Mesothelial cell of epicardium (in vitro differentiated cells): ENCODE measurements around the gene ADAMTS18. TPM values are rescaled to one million over a fixed set of nuclear protein-coding genes. Genes with fewer than 3 reads are reported as not detected.
A peak's percentile ranks its signal among the peaks of the same experiment; 100 is the strongest.

Experiments used
- DNase-seq, 2 experiments: peaks; one replicate each; pipeline ENCODE4 v3.0.0; 2021; ENCODE audit warnings: low spot score in 2 of 2; ENCODE audit not compliant: unreplicated experiment in 2 of 2
- H3K27ac Mint-ChIP-seq: 2 replicates; pipeline ENCODE4 v1.8.0; 2021; ENCODE audit warnings: mixed read lengths
- H3K27me3 Mint-ChIP-seq: 2 replicates; pipeline ENCODE4 v1.8.0; 2021; ENCODE audit warnings: low read depth, mixed read lengths
- H3K36me3 Mint-ChIP-seq: 2 replicates; pipeline ENCODE4 v1.8.0; 2021; ENCODE audit warnings: mixed read lengths
- H3K4me1 Mint-ChIP-seq: 2 replicates; pipeline ENCODE4 v1.8.0; 2021; ENCODE audit warnings: mixed read lengths
- H3K4me3 Mint-ChIP-seq: 2 replicates; pipeline ENCODE4 v1.8.0; 2021; ENCODE audit warnings: mild to moderate bottlenecking, moderate library complexity, mixed read lengths
- H3K9me3 Mint-ChIP-seq: 2 replicates; pipeline ENCODE4 v1.8.0; 2021; ENCODE audit warnings: mixed read lengths
- CTCF ChIP-seq: fragments of 200-600 bp; sonication (generic); IDR thresholded peaks from one replicate; pipeline ENCODE4 v1.5.0; 2021; ENCODE audit warnings: antibody characterized with exemption; ENCODE audit not compliant: unreplicated experiment
- total RNA-seq: library from RNA; stranded (reverse); gene quantifications from 3 replicates; pipeline ENCODE4 v1.2.1, GENCODE V29; 2021

ADAMTS18 gene
- total RNA-seq, 1 donor from 2014 or later: 7.9 TPM

- no peak for DNase-seq
- Mint-ChIP-seq H3K36me3 (no peaks in the 10 kb centered on the region), H3K27ac (no peak overlapping the region), H3K4me3 (no peak overlapping the region), H3K9me3 (no peaks in the 10 kb centered on the region), H3K4me1 (peaks cover 55% of the 10 kb centered on the region), H3K27me3 (no peaks in the 10 kb centered on the region)
- TF ChIP-seq CTCF: no peak
These were observed 107.1 kb downstream of the ADAMTS18 start for GRCh38 chr16:77327717-77328116.

- Mint-ChIP-seq H3K27ac (no peak overlapping the region), H3K36me3 (peaks cover 2% of the 10 kb centered on the region), H3K4me3 (no peak overlapping the region), H3K4me1 (peaks cover 32% of the 10 kb centered on the region), H3K9me3 (no peaks in the 10 kb centered on the region), H3K27me3 (no peaks in the 10 kb centered on the region)
- no peak for TF ChIP-seq CTCF
- DNase-seq: no peak
These were observed 110.1 kb downstream of the ADAMTS18 start for GRCh38 chr16:77324729-77325128.

GRCh38 chr16:77323695-77324094, 111.1 kb downstream of the ADAMTS18 start:
- H3K4me3 Mint-ChIP-seq: no peak overlapping the region
- peaks cover 29% of the 10 kb centered on the region for H3K4me1 Mint-ChIP-seq
- no peak for DNase-seq
- no peak for TF ChIP-seq CTCF
- H3K27me3 Mint-ChIP-seq: no peaks in the 10 kb centered on the region
- H3K36me3 Mint-ChIP-seq: peaks cover 2% of the 10 kb centered on the region
- no peaks in the 10 kb centered on the region for H3K9me3 Mint-ChIP-seq
- H3K27ac Mint-ChIP-seq: no peak overlapping the region

- DNase-seq: no peak
- Mint-ChIP-seq H3K4me1 (peaks cover 20% of the 10 kb centered on the region), H3K36me3 (peaks cover 2% of the 10 kb centered on the region), H3K27ac (peak overlapping the region; percentile 32), H3K9me3 (no peaks in the 10 kb centered on the region), H3K27me3 (no peaks in the 10 kb centered on the region), H3K4me3 (no peak overlapping the region)
- TF ChIP-seq CTCF: no peak
These were observed 112.1 kb downstream of the ADAMTS18 start for GRCh38 chr16:77322757-77323156.

GRCh38 chr16:77317059-77317458, 117.8 kb downstream of the ADAMTS18 start:
- Mint-ChIP-seq H3K9me3 (no peaks in the 10 kb centered on the region), H3K36me3 (peaks cover 2% of the 10 kb centered on the region), H3K4me3 (no peak overlapping the region), H3K27ac (no peak overlapping the region), H3K27me3 (no peaks in the 10 kb centered on the region), H3K4me1 (no peaks in the 10 kb centered on the region)
- DNase-seq: no peak
- no peak for TF ChIP-seq CTCF

- Mint-ChIP-seq H3K27me3 (no peaks in the 10 kb centered on the region), H3K27ac (no peak overlapping the region), H3K36me3 (no peaks in the 10 kb centered on the region), H3K4me1 (peaks cover 38% of the 10 kb centered on the region), H3K4me3 (no peak overlapping the region), H3K9me3 (no peaks in the 10 kb centered on the region)
- no peak for DNase-seq
- no peak for TF ChIP-seq CTCF
These were observed 124.0 kb downstream of the ADAMTS18 start for GRCh38 chr16:77310877-77311276.
